Fibroblast of lung (primary cell): ENCODE data around the gene BTF3. TPM values are rescaled to one million over a fixed set of nuclear protein-coding genes. Genes with fewer than 3 reads are reported as not detected.

Experiments
- DNase-seq, 2 donors: peaks; one replicate each; pipeline versions ENCODE4 v3.0.0 to v3.0.0-alpha.2; 2010; ENCODE audit warnings: low read depth in 2 of 2
- H2AFZ ChIP-seq: 2 replicates; pipeline ENCODE4 v1.5.1; 2012; ENCODE audit warnings: low read length, control low read depth, inconsistent platforms
- H3K27ac ChIP-seq: 2 replicates; pipeline ENCODE4 v1.5.1; 2011; ENCODE audit warnings: low read length, control low read depth; ENCODE audit not compliant: insufficient read depth
- H3K27me3 ChIP-seq: 2 replicates; pipeline ENCODE4 v1.5.1; 2011; ENCODE audit warnings: mild to moderate bottlenecking, low read length; ENCODE audit not compliant: control insufficient read depth, insufficient read depth
- H3K36me3 ChIP-seq: 2 replicates; pipeline ENCODE4 v1.5.1; 2011; ENCODE audit warnings: low read length; ENCODE audit not compliant: control insufficient read depth, insufficient read depth
- H3K4me1 ChIP-seq: 2 replicates; pipeline ENCODE4 v1.5.1; 2011; ENCODE audit warnings: low read length; ENCODE audit not compliant: control insufficient read depth, insufficient read depth; ENCODE audit errors: extremely low read depth
- H3K4me2 ChIP-seq: 2 replicates; pipeline ENCODE4 v1.5.1; 2011; ENCODE audit warnings: low read length, control low read depth; ENCODE audit not compliant: insufficient read depth; ENCODE audit errors: extremely low read depth
- H3K4me3 ChIP-seq, 4 experiments: fragments of 200-600 bp in 1 of 4; sonication (generic) in 1 of 4; replicated peaks in 1 of 4; 2 replicates each; pipeline ENCODE4 v1.5.1; 2011 to 2016; ENCODE audit warnings: low read length in 4 of 4, low read depth in 3 of 4, mild to moderate bottlenecking in 3 of 4, control low read depth in 2 of 4, inconsistent platforms in 1 of 4, mixed read lengths in 1 of 4; ENCODE audit not compliant: insufficient read depth in 1 of 4; ENCODE audit errors: control extremely low read depth in 1 of 4
- H3K79me2 ChIP-seq: 2 replicates; pipeline ENCODE4 v1.5.1; 2012; ENCODE audit warnings: mild to moderate bottlenecking, low read length, inconsistent platforms; ENCODE audit not compliant: control insufficient read depth, insufficient read depth
- H3K9ac ChIP-seq: 2 replicates; pipeline ENCODE4 v1.5.1; 2011; ENCODE audit warnings: mild to moderate bottlenecking, low read length, control low read depth; ENCODE audit not compliant: insufficient read depth
- H3K9me3 ChIP-seq: 2 replicates; pipeline ENCODE4 v1.5.1; 2012; ENCODE audit warnings: low read depth, low read length; ENCODE audit not compliant: control insufficient read depth, insufficient read depth
- H4K20me1 ChIP-seq: 2 replicates; pipeline ENCODE4 v1.5.1; 2011; ENCODE audit warnings: low read length; ENCODE audit not compliant: control insufficient read depth, insufficient read depth; ENCODE audit errors: extremely low read depth
- EZH2 ChIP-seq: IDR thresholded peaks from 2 replicates; pipeline ENCODE4 v1.5.1; 2012; ENCODE audit warnings: low read length, control low read depth, mild to moderate bottlenecking; ENCODE audit errors: missing control alignments
- polyA plus RNA-seq, 2 donors: library from polyadenylated mRNA; depleted of rRNA in 1 of 2; stranded (reverse) in 1 of 2; unstranded in 1 of 2; fragments of >200 nt; gene quantifications; 2 replicates each; pipeline ENCODE4 v1.2.1, GENCODE V29; 2011 to 2012; ENCODE audit warnings: missing spikeins in 1 of 2
- total RNA-seq: library from RNA; depleted of rRNA; stranded (reverse); fragments of >200 nt; gene quantifications from 2 replicates; pipeline ENCODE4 v1.2.1, GENCODE V29; 2014
- TF ChIP-seq, protein P1 (sequence below), 2 donors: IDR thresholded peaks in 1 of 2; conservative IDR thresholded peaks in 1 of 2; 1 replicate in 1 of 2; 2 replicates in 1 of 2; pipeline ENCODE4 v1.5.1; 2011 to 2012; ENCODE audit warnings: low read length in 2 of 2, control low read depth in 1 of 2, inconsistent platforms in 1 of 2, low read depth in 1 of 2, mild to moderate bottlenecking in 1 of 2

Gene BTF3
- total and polyA plus RNA-seq, 2 donors (not counting 1 experiment from before 2014, with no cell fraction given), result 207 to 647 TPM

DNA sequence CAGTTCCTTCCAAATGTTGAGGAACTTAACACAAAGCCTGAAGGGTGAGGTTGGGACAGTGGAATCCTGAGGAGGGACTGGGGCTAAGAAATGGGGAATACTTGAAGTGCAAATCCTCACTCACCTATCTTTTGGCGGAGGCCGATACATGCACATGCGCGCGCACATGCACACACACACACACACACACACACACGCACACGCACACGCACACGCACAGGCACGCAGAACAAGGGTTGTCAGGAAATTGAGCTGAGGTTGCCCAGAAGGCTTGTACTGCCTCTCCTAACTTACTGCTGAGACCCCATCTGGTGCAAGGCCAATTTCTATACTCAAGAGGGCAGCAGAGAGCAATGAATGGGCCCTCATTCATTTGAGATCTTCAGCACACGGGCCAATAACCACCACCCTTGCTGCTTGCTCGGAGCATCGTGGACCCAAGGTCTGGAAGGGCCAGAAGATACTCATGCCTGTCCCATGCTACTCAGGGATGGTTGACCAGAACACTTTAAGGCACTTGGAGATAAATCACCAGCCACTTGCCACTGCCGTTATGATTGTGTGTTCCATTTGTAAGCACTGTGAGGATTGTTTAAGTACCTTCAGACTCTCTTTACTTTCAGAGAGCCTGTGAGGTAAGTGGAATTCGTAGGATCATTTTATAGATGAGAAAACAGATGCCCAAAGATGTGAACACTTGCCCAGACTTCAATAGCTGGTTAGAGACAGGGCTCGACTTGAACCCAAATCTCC, 21.5 kb downstream of the BTF3 start:
- no peak overlapping the region for H3K4me2 ChIP-seq
- no peaks in the 10 kb centered on the region for H3K9me3 ChIP-seq
- peak; percentile 73 to 85 for DNase-seq
- no peak for TF ChIP-seq EZH2
- TF ChIP-seq, protein P1, sequence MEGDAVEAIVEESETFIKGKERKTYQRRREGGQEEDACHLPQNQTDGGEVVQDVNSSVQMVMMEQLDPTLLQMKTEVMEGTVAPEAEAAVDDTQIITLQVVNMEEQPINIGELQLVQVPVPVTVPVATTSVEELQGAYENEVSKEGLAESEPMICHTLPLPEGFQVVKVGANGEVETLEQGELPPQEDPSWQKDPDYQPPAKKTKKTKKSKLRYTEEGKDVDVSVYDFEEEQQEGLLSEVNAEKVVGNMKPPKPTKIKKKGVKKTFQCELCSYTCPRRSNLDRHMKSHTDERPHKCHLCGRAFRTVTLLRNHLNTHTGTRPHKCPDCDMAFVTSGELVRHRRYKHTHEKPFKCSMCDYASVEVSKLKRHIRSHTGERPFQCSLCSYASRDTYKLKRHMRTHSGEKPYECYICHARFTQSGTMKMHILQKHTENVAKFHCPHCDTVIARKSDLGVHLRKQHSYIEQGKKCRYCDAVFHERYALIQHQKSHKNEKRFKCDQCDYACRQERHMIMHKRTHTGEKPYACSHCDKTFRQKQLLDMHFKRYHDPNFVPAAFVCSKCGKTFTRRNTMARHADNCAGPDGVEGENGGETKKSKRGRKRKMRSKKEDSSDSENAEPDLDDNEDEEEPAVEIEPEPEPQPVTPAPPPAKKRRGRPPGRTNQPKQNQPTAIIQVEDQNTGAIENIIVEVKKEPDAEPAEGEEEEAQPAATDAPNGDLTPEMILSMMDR (conservative IDR thresholded peaks at IDR 0.05 in 1 of 2, IDR thresholded peaks at IDR 0.05 in 1 of 2; ENCODE audit: low read depth in 1 of 2, low read length in 2 of 2), result peak; percentile 78 to 94
- H3K36me3 ChIP-seq, result no peaks in the 10 kb centered on the region
- no peaks in the 10 kb centered on the region for H4K20me1 ChIP-seq
- no peaks in the 10 kb centered on the region for H3K27me3 ChIP-seq
- no peaks in the 10 kb centered on the region for H3K79me2 ChIP-seq
- no peak overlapping the region for H3K9ac ChIP-seq
- H3K4me1 ChIP-seq, result no peaks in the 10 kb centered on the region
- H2AFZ ChIP-seq, result peak overlapping the region; percentile 37
- H3K4me3 ChIP-seq, result no peak overlapping the region
- H3K27ac ChIP-seq, result no peak overlapping the region

DNA sequence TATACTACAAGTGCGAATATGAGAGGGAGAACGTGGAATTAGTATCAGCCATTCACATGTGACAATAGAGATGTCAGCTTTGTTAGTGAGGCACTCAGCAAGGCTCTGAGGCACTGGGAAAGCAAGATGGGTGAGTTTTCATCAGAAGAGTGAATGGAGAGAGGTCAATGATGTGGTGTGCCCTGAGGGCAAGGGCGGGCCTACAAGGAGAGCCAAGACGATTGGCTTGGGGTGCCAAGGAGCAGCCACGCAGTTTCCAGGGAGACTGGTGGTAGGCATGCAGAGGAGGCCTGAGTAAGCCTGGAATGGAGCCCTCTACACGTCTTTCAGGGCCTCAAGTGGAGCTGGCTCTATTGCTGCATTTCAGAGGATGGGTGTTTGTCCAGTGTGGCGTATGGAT, 24.7 kb downstream of the BTF3 start:
- H3K9ac ChIP-seq, result no peak overlapping the region
- no peak overlapping the region for H3K4me2 ChIP-seq
- H3K9me3 ChIP-seq, result no peaks in the 10 kb centered on the region
- no peak for DNase-seq
- TF ChIP-seq, protein P1 (conservative IDR thresholded peaks at IDR 0.05 in 1 of 2, IDR thresholded peaks at IDR 0.05 in 1 of 2; ENCODE audit: low read depth in 1 of 2, low read length in 2 of 2), result no peak
- no peak for TF ChIP-seq EZH2
- no peaks in the 10 kb centered on the region for H4K20me1 ChIP-seq
- no peak overlapping the region for H3K4me3 ChIP-seq
- H3K4me1 ChIP-seq, result no peaks in the 10 kb centered on the region
- no peaks in the 10 kb centered on the region for H3K27me3 ChIP-seq
- H2AFZ ChIP-seq, result no peak overlapping the region
- no peak overlapping the region for H3K27ac ChIP-seq
- no peaks in the 10 kb centered on the region for H3K79me2 ChIP-seq
- H3K36me3 ChIP-seq, result no peaks in the 10 kb centered on the region

DNA sequence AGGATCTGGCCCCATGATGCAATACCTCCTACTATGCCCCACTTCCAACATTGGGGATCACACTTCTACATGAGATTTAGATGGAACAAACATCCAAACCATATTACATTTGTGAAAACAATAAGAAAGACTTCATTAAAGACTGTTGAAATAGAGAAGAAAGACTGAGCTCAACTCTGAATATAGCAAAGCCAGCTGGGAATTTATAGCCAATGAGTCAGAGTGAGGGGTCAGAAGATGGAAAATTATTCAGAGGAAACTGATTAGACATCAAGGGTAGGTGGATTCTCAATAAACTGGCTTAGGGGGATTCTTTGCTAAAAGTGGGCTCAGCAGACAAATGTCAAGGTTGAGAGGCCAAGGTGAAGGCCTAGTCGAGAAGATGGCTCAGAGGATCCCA, 25.6 kb downstream of the BTF3 start:
- no peak overlapping the region for H3K27ac ChIP-seq
- H3K36me3 ChIP-seq, result no peaks in the 10 kb centered on the region
- no peak overlapping the region for H3K4me2 ChIP-seq
- H3K27me3 ChIP-seq, result no peaks in the 10 kb centered on the region
- no peak overlapping the region for H3K9ac ChIP-seq
- no peak for TF ChIP-seq EZH2
- TF ChIP-seq, protein P1 (conservative IDR thresholded peaks at IDR 0.05 in 1 of 2, IDR thresholded peaks at IDR 0.05 in 1 of 2; ENCODE audit: low read depth in 1 of 2, low read length in 2 of 2), result no peak
- DNase-seq, result peak in 1 of 2 donors; percentile 40
- no peak overlapping the region for H2AFZ ChIP-seq
- H4K20me1 ChIP-seq, result no peaks in the 10 kb centered on the region
- H3K9me3 ChIP-seq, result no peaks in the 10 kb centered on the region
- H3K4me1 ChIP-seq, result no peaks in the 10 kb centered on the region
- no peaks in the 10 kb centered on the region for H3K79me2 ChIP-seq
- no peak overlapping the region for H3K4me3 ChIP-seq
